Mesothelial cell of epicardium (in vitro differentiated cells): ENCODE data around the gene LVRN. TPM values are rescaled to one million over a fixed set of nuclear protein-coding genes. Genes with fewer than 3 reads are reported as not detected.

Experiments used
- DNase-seq, 2 experiments: peaks; one replicate each; pipeline ENCODE4 v3.0.0; 2021; ENCODE audit warnings: low spot score in 2 of 2; ENCODE audit not compliant: unreplicated experiment in 2 of 2
- H3K27ac Mint-ChIP-seq: 2 replicates; pipeline ENCODE4 v1.8.0; 2021; ENCODE audit warnings: mixed read lengths
- H3K27me3 Mint-ChIP-seq: 2 replicates; pipeline ENCODE4 v1.8.0; 2021; ENCODE audit warnings: low read depth, mixed read lengths
- H3K36me3 Mint-ChIP-seq: 2 replicates; pipeline ENCODE4 v1.8.0; 2021; ENCODE audit warnings: mixed read lengths
- H3K4me1 Mint-ChIP-seq: 2 replicates; pipeline ENCODE4 v1.8.0; 2021; ENCODE audit warnings: mixed read lengths
- H3K4me3 Mint-ChIP-seq: 2 replicates; pipeline ENCODE4 v1.8.0; 2021; ENCODE audit warnings: mild to moderate bottlenecking, moderate library complexity, mixed read lengths
- H3K9me3 Mint-ChIP-seq: 2 replicates; pipeline ENCODE4 v1.8.0; 2021; ENCODE audit warnings: mixed read lengths
- total RNA-seq: library from RNA; stranded (reverse); gene quantifications from 3 replicates; pipeline ENCODE4 v1.2.1, GENCODE V29; 2021
- TF ChIP-seq, protein P1 (sequence below): fragments of 200-600 bp; sonication (generic); IDR thresholded peaks from one replicate; pipeline ENCODE4 v1.5.0; 2021; ENCODE audit warnings: antibody characterized with exemption; ENCODE audit not compliant: unreplicated experiment

LVRN gene
- total RNA-seq, 1 donor from 2014 or later: 0.25 TPM

DNA sequence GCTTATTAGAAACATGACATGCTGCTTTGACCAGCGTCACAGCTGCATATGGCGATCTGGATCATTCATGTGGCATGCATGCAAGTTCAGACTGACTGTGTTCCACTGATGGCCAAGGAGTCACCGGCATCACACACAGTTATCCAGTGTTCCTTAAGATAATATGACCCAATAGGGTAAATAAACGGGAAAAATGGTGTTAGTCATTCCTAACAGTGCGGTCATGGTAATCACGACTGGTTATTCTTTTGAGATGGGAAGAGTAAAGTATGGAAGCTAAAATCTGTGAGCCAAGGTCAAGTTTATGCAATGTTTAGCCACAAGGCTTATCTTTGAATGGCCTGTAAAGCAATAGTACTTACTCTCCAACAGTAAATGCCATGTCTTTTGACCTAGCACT lies 29.3 kb upstream of the LVRN start:
- Mint-ChIP-seq H3K36me3 (no peaks in the 10 kb centered on the region), H3K4me3 (no peak overlapping the region), H3K27me3 (no peaks in the 10 kb centered on the region), H3K27ac (no peak overlapping the region), H3K9me3 (no peaks in the 10 kb centered on the region), H3K4me1 (no peaks in the 10 kb centered on the region)
- DNase-seq: no peak
- TF ChIP-seq, protein P1, sequence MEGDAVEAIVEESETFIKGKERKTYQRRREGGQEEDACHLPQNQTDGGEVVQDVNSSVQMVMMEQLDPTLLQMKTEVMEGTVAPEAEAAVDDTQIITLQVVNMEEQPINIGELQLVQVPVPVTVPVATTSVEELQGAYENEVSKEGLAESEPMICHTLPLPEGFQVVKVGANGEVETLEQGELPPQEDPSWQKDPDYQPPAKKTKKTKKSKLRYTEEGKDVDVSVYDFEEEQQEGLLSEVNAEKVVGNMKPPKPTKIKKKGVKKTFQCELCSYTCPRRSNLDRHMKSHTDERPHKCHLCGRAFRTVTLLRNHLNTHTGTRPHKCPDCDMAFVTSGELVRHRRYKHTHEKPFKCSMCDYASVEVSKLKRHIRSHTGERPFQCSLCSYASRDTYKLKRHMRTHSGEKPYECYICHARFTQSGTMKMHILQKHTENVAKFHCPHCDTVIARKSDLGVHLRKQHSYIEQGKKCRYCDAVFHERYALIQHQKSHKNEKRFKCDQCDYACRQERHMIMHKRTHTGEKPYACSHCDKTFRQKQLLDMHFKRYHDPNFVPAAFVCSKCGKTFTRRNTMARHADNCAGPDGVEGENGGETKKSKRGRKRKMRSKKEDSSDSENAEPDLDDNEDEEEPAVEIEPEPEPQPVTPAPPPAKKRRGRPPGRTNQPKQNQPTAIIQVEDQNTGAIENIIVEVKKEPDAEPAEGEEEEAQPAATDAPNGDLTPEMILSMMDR: no peak

DNA sequence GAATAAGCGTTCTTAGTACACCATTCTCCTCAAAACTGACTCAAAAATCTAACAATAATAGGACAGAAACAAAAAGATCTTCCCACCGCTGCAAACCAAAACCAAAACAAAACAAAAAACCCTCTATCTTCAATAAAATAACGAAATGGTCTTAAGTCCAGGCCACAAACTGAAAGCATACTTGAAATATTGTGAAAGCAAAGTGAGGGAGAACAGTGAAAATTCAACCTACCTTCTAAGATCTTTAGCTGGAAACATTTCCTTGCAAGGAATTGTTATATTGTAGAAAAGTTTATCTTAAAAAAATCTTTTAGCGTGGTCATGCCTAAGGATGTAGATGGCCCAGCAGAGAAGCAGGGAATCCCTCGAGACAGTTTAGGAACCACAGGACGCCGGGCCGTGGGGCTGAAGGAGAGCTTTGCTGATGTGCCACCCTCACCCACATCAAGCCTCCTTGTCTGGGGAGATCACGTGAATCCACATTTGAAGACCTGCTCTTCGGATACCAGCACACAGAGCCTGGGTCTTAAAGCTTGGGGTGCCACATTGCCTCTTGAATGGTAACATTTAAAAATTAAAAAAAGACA lies 27.8 kb upstream of the LVRN start:
- TF ChIP-seq, protein P1: no peak
- Mint-ChIP-seq H3K27ac (no peak overlapping the region), H3K4me1 (no peaks in the 10 kb centered on the region), H3K36me3 (no peaks in the 10 kb centered on the region), H3K27me3 (no peaks in the 10 kb centered on the region), H3K4me3 (no peak overlapping the region), H3K9me3 (no peaks in the 10 kb centered on the region)
- DNase-seq: no peak

DNA sequence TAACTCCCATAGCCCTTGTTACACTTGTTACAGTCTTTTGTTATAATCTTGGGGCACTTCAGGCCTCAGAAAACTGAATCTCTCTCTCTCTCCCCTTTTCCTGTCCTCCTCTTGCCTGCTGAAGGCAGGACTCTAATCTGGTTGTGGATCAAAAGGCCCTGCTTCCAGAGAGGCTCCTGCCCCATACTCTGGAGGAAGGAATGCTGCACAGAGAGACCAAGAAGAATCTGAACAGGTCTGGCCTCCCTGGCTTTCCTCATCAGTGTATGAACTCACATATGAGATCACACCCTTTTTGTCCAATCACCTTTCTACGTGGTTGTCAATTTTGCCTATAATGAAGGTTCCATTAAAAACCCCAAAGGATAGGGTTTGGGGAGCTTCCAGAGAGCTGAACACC lies 26.2 kb upstream of the LVRN start:
- H3K4me1 Mint-ChIP-seq: no peaks in the 10 kb centered on the region
- no peaks in the 10 kb centered on the region for H3K9me3 Mint-ChIP-seq
- no peak overlapping the region for H3K4me3 Mint-ChIP-seq
- no peak for DNase-seq
- no peaks in the 10 kb centered on the region for H3K27me3 Mint-ChIP-seq
- TF ChIP-seq, protein P1: no peak
- H3K27ac Mint-ChIP-seq: no peak overlapping the region
- no peaks in the 10 kb centered on the region for H3K36me3 Mint-ChIP-seq

DNA sequence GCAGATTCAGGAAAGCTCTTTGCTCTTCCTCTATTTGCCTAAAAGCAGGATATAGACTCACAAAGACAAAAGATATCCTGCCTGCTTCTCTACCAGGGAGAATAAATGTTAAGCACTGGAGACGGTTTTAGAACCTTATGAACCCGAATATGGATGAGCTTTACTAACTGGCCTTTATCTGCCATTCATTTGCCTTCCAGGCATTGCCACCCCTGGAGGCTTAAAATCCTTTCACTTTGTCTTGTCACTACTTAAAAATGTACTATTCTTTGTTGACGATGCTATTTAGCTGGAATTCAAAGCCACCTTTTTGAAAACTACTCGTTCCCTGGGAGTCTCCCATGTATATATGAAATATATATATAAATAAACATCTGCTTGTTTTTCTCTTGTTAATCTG lies 23.2 kb upstream of the LVRN start:
- no peaks in the 10 kb centered on the region for H3K36me3 Mint-ChIP-seq
- H3K9me3 Mint-ChIP-seq: peaks cover 7% of the 10 kb centered on the region
- no peak overlapping the region for H3K4me3 Mint-ChIP-seq
- H3K4me1 Mint-ChIP-seq: no peaks in the 10 kb centered on the region
- no peak overlapping the region for H3K27ac Mint-ChIP-seq
- TF ChIP-seq, protein P1: no peak
- no peak for DNase-seq
- H3K27me3 Mint-ChIP-seq: no peaks in the 10 kb centered on the region

DNA sequence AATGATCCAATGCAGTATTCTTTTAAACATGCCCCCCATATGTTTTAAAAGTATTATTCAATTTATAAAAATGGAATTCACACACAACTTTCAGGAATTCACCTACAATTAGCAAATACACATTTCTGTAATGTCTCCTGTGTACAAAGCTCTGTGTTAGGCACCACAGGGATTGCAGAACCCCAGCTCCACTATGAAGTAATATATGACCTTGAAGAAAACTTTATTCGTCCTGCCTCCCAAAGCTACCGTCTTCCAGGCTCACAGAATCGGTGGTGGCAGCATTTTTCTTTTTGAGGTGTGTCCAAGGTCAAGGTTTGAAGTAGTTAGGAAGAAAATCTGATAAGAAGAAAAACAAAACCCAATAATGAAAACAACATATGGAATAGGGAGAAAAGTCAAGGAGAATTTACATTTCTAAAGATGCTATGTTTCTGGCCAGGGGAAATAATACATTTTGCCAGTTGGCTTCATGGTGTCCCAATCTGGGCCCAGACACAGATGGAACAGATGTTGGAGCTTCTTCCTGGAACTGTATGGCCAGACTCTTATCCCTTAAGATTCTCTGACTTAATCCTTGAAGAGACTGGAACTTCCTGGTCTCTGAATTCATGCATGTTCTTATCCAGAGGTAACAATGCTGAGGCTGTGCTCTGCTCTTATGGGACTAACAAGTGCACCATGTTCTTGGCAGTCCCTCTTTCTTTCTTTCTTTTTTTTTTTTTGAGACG lies 22.0 kb upstream of the LVRN start:
- H3K27me3 Mint-ChIP-seq: no peaks in the 10 kb centered on the region
- no peaks in the 10 kb centered on the region for H3K36me3 Mint-ChIP-seq
- TF ChIP-seq, protein P1: no peak
- no peaks in the 10 kb centered on the region for H3K4me1 Mint-ChIP-seq
- peaks cover 7% of the 10 kb centered on the region for H3K9me3 Mint-ChIP-seq
- H3K4me3 Mint-ChIP-seq: no peak overlapping the region
- no peak overlapping the region for H3K27ac Mint-ChIP-seq
- DNase-seq: no peak
